AG09309 (cell line): ENCODE measurements around the gene AUH.

Source experiments
- DNase-seq: peaks from one replicate; pipeline ENCODE4 v3.0.0-alpha.2; 2010; ENCODE audit warnings: low read depth
- H3K4me3 ChIP-seq: 2 replicates; pipeline ENCODE4 v1.5.1; 2011; ENCODE audit warnings: mild to moderate bottlenecking, low read depth, low read length, moderate library complexity; ENCODE audit not compliant: control insufficient read depth
- TF ChIP-seq, protein P1 (sequence below): IDR thresholded peaks from 2 replicates; pipeline ENCODE4 v1.5.1; 2011; ENCODE audit warnings: mild to moderate bottlenecking, low read depth, low read length, inconsistent platforms; ENCODE audit not compliant: insufficient read depth, control insufficient read depth; ENCODE audit errors: missing control alignments

AUH gene

DNA sequence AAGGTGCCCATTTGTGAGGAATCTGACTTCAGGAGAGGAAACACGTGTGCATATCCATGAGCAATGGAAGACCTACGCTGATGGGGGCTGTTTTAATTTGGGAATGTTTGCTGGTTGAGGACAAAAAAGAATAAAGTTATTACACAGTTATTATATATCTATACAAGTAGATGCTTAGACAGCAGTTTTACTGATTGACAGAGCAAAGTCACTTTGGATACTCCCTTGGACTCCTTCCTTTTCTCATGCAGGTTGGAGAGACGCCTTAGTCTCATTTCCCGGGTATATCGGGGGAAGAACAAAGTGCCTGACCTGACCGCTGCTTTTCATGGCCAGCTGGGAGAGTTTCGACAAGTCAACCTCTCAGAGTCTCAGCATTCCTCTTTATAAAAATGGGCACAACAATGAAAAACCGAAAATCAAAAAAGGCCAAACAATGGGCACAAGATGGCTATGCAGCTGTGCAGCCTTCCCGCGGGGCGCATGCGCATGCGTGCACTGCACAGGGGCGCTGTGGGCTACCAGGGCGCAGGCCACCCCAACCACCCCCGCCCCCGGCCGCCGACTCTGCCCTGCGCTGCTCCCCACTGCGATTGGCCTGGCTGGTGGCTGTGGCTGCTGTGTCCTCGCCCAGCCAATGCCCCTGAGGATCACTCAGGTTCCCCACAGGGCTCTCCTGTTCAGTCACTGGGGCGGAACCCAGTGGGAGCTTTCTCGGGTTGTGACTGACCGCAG, 43.8 kb upstream of the AUH start:
- TF ChIP-seq, protein P1, sequence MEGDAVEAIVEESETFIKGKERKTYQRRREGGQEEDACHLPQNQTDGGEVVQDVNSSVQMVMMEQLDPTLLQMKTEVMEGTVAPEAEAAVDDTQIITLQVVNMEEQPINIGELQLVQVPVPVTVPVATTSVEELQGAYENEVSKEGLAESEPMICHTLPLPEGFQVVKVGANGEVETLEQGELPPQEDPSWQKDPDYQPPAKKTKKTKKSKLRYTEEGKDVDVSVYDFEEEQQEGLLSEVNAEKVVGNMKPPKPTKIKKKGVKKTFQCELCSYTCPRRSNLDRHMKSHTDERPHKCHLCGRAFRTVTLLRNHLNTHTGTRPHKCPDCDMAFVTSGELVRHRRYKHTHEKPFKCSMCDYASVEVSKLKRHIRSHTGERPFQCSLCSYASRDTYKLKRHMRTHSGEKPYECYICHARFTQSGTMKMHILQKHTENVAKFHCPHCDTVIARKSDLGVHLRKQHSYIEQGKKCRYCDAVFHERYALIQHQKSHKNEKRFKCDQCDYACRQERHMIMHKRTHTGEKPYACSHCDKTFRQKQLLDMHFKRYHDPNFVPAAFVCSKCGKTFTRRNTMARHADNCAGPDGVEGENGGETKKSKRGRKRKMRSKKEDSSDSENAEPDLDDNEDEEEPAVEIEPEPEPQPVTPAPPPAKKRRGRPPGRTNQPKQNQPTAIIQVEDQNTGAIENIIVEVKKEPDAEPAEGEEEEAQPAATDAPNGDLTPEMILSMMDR: no peak

DNA sequence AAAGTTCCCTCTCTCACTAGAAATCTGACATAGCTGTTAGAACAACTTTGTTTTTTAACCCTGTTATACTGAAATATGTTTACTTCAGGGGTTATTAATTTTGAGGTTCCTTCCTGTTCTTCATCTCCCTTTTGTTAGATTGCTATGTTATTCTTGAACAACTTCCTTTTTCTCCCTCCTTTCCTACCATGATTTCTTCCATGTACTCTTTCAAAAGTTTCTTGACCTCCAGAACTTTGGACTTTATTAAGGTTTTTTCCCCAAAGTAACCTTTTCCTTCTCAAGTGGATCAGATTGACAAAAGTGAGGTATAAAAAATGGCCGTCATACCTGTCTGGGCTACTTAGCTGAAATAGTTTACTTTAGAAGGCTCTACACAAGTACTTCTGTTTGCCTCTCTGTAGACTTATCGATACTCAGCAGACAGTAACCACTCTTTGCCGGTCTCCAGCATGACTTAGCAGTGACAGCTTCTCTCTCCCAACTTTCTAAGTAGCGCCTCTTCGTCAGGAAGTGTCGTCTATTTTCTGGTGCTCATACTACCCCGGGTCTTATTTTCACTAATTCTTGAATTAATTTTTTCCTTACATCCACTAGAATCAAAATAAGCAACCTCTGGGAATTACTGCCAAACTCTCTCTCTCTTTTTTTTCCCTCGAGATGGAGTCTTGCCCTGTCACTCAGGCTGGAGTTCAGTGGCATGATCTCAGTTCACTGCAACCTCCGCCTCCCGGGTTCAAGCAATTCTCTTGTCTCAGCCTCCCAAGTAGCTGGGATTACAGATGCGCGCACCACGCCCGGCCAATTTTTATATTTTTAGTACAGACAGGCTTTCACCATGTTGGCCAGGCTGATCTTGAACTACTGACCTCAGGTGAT, 42.2 kb upstream of the AUH start:
- TF ChIP-seq, protein P1: no peak
- DNase-seq: no peak
- no peak overlapping the region for H3K4me3 ChIP-seq

More for the DNA sequence above, 43.8 kb upstream of the AUH start:
- DNase-seq: no peak
- H3K4me3 ChIP-seq: no peak overlapping the region

DNA sequence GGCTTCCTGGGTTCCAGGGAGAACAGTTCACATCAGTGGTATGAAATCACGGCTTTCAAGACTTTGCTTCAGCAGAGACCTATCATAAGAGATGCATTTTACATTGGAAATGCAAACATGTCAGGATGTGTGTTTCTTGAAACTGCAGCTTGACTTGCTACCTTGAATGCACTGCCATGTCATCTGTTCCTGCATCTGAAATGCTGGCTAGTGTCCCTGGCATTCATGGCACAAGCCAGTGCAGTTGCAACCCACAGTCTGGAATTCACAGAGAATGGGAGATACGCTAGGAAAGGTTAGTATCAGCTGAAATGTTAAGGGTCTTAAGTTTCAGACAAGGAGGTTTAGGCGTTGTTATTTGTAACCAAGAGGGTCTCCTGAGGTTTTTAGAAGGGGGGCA, 37.2 kb upstream of the AUH start:
- TF ChIP-seq, protein P1: no peak
- H3K4me3 ChIP-seq: no peak overlapping the region
- DNase-seq: no peak

DNA sequence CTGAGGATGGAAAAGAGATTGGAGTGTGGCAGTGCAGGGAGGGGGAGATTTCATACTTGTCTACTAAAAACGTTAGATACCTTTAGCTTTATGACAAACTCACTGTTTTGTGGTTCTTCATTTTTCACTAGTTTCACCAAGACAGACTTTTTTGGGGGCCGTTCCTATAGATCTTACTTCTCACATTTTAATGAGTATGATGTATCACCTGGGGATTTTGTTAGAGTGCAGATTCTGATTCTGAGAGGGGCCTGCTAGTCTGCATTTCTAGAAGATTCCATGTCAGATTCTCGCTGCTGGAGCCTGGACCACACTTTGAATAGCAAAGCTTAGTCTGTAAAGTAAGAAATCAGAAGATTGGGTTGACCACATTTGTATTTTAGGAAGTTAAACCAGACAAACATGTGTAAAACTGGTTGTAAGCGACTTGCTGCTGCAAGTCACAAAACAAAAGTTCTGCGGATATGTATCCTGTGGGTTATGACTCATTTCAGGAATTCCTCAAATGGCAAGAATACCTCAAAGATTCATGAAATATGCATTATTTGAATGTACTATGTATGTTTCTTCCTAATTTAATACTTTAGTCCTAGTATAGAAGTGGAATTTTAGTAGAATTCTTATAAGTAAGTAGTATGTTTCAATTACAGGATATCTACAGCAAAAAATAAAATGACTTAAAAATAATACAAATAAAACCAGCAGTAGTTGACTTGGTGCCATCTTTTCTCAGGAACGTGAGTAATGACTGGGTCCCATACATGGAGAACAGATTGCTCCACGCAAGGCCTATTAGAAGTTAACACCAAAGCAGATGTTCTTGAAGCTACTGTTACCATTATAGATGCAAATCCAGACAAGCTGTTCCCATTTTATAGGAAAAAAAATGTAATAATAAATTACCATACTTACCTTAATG, 34.1 kb upstream of the AUH start:
- TF ChIP-seq, protein P1: no peak
- no peak overlapping the region for H3K4me3 ChIP-seq
- DNase-seq: peak; percentile 66

DNA sequence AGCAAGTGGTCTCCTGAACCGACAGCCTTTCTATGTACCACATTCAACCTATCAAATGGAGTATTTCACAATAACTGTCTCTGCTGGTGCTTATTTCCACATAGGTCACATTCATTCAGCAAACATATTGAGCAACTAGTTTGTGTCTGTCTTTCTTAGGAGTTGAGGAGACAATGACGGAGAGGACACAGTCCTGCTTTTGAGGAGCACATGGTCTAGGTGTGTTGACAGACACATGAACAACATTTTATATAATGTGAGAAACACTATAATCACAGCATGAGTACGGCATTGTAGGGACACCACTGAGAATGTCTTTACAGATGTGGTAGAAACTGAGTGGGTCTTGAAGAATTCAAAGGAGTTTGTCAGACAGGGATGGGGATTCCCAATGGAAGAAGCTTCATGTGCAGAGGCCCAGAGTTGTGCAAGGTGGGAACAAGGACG, 33.4 kb upstream of the AUH start:
- TF ChIP-seq, protein P1: no peak
- DNase-seq: no peak
- no peak overlapping the region for H3K4me3 ChIP-seq

DNA sequence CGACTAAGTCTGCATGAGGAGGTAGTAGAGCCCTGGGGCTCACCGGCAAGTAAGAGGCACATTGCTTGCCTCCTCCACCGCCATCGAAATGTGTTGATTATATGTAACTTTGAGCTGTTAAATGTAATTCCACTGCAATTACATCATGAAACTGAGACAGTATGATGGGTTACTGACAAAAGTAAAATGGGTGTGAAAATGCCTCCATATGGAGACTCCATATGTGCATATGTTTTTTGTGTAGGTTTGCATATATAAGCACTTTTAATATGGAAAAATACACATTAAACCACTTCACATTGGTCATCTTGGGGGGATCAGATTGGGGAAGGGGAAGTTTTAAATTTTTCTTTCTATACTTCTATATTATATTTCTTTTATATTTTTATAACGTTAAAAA, 32.1 kb upstream of the AUH start:
- TF ChIP-seq, protein P1: no peak
- no peak for DNase-seq
- H3K4me3 ChIP-seq: no peak overlapping the region
